ENCODE data around the gene ENTPD2.
A peak's percentile ranks its signal among the peaks of the same experiment; 100 is the strongest.
"Not testable (repeated sequence)": the region's sequence is repeated elsewhere in the genome, so short reads cannot be mapped to it uniquely, and the experiment has no call there.

ENTPD2 gene

GRCh38 chr9:137064027-137064879 is 10.4 kb upstream of the ENTPD2 start:
- no peak for DNase-seq (ENCODE audit: low read depth in 2 of 2)

DNA sequence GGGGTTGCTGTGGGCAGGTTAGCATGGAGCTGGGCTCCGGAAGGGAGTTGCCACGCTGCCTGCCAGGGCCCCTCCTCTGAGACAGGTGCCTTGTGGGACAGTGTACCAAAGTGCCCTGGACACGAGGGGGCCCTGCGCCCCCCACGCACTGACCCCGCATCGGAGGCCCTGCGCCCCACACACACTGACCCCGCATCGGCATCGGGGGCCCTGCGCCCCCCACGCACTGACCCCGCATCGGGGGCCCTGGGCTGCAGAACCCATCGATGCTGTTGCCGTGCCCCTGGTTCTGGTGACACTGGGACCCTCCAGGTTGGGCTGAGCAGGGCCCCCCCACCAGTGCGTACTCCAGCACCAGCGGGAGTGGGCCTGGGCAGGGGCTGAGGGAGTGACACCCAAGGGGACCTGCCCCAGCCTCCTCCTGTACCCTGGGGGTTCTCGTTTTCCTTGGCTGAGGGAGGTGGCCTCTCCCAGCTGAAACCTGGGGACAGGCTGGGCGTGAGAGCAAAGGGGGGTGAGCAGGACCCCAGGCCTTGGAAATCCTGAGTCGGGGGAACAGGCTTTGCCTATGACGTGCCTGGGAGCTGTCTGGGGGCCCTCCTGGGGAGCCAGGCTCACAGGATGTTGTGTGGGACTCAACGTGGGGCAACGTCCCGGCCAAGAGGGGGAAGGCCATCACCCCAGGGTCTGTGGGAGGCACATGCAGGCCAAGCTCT is 9.6 kb upstream of the ENTPD2 start:
- DNase-seq (ENCODE audit: low read depth in 2 of 2): no peak

DNA sequence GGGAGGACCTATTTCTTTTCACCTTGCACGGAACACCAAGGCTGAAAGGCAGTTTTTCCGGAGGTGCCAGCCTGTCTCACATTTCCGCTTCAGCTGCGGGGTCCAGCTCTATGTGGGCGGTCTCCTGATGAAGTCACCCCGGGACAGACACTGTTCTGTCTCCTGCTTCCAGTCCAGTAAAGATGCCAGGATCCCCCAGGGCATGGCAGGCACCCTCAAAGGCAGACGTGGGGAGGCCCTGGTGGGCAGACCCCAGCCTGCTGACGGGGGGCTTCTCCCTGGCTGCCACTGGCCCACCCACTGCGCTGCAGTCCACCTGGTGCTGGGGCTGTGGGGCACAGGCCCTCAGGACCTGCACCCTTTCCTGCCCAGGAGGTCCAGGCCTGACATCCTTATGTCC is 8.9 kb upstream of the ENTPD2 start:
- not testable (repeated sequence) for DNase-seq (ENCODE audit: low read depth in 2 of 2)

DNA sequence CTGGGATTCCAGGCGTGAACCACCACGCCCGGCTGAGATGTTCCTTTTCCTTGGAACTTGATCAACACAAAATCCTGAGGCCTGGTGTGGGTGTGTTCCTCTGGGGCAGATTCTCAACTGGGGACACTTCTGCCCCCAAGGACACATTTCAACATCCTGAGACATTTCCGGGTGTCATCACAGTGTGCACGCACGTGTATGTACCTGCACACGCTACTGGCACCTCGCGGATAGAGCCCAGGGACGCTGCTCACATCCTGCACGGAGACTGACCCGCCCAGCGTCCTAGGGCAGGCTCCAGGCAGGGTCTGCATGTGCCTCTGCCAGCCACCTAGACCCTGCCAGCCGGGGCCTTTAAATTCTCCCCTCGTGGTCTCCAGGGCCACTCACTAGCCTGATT is 8.5 kb upstream of the ENTPD2 start:
- no peak for DNase-seq (ENCODE audit: low read depth in 2 of 2)

GRCh38 chr9:137058521-137059234 is 4.8 kb upstream of the ENTPD2 start:
- no peak for DNase-seq (ENCODE audit: low read depth in 2 of 2)

DNA sequence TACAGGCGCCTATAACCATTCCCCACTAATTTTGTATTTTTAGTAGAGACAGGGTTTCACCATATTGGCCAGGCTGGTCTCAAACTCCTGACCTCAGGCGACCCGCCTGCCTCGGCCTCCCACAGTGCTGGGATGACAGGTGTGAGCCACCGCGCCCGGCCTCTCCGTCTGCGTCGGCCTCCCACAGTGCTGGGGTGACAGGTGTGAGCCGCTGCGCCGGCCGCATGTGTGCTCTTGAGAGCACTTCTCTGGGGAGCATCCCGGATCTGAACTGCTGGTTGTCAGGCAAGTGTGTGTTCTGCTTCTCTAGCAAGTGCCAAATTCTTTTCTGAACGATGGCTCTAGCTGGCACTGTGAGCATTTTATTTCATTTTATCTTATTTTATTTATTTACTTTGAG is 3.7 kb upstream of the ENTPD2 start:
- no peak for DNase-seq (ENCODE audit: low read depth in 2 of 2)

DNA sequence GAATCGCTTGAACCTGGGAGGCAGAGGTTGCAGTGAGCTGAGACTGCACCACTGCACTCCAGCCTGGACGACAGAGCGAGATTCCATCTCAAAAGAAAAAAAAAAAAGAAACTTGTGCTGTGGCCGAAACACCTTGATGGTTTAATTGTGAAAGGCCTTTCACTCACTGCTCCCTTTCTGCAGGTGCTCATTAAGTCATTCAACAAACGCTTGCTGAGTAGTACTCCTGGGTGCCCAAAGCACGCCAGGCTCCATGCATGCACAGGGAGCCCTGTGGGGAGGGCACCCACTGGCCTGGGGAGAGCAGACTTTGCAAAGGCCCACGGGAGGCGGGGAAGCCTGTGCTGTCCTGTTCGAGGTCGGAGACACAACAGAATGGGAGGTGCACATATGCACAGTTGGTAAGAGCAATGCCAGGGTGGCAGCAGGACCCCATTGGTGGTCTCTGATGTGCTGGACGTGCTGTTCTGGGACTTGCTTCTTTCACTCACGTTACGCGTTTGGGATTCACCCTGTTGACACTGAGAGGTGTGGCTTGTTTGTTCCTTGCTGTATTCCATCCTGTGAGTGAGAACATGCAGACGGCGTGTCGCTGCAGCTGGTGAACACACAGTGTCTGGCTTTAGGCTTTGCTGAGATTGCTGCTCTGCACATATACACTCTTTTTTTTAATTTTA is 3.0 kb upstream of the ENTPD2 start:
- DNase-seq (ENCODE audit: low read depth in 2 of 2): no peak

- DNase-seq (ENCODE audit: low read depth in 2 of 2): no peak
These were observed 1.8 kb upstream of the ENTPD2 start for GRCh38 chr9:137055385-137056364.

DNA sequence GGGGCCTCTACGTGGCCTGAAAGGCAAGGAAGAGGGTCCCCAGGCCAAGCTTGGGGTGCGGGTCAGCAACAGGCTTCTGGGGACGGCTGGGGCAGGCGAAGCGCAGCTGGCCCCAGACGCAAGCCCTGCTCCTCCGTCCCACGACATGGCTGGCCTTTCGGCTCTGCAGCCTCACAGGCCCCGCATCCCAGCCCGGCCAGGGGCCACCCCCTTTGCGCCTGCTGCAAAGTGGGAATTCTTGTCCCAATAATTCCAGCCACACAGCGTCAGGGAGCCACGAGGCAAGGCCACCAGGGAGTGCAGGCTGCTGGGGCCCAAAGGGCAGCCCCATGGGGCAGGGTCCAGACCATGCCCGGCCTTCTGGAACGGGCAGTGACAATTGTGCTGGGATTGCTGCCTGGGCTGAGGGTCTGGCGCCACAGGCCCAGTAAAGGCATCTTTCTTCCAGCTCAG is 1.1 kb upstream of the ENTPD2 start:
- DNase-seq (ENCODE audit: low read depth in 2 of 2): no peak

DNA sequence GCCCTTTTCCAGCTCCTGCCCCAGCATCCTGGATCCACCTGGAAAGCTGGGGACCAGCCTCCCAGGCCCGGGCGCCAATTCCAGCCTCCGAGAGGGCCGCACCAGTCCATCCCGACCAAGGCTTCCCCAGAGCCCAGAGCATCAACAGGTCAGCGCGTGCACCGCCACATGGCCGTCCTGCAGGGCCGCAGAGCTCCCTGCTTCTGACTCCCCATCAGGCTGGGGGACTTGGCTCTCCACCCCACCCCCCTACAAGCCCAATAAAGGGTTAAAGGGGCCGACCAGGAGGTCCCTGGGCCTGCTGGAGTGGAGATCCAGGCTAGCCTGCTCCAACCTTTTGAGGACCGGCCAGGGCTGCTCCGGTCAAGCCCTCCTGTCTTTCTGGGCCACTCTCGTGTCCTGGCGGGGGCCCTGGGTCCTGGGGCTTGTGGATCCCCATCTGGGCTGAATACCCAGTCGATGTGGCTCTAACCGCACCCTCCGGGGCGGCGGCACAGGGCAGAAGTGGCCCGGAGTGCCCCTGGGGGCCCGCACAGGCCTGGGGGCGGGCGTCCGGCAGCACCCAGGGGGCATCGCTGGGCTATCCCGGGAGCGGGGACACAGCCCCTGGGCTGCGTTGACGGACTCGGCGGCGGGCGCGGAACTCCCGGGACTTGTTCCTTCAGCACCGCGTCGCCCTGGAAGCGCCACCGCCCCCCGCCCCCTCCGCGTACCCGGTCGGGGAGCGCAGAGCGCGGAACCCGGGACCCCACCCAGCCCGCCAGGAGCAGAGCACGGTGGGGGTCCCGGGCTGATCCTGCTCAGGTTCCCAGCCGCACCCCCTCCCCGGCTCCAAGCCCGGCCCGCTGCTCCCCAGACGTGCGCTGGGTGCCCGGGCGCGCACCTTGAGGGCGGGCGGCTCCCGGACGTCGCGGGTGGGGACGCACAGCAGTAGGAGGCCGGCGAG is 590 bp downstream of the ENTPD2 start:
- DNase-seq (ENCODE audit: low read depth in 2 of 2): no peak

DNA sequence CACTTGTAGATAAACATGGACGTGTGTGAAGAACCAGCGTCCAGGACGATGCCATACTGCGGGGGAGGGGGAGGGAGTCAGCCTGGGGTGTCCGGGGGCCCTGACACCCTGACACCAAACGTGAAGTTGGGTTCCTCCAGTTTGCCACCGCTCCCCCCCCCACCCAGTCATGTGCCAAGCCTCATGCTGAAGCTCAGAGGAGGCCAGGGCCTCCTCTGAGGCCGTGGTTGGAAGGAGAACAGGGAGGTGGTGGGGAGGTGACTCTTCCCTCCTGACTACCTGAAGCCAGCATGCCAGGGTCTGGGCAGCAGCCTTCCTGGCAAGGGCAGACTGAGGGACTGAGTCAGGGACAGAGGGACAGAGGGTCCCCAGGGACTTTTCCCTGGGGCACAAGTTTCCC is 1.6 kb downstream of the ENTPD2 start:
- no peak for DNase-seq (ENCODE audit: low read depth in 2 of 2)

- no peak for DNase-seq (ENCODE audit: low read depth in 2 of 2)
These were observed 2.6 kb downstream of the ENTPD2 start for GRCh38 chr9:137051145-137051724.

DNA sequence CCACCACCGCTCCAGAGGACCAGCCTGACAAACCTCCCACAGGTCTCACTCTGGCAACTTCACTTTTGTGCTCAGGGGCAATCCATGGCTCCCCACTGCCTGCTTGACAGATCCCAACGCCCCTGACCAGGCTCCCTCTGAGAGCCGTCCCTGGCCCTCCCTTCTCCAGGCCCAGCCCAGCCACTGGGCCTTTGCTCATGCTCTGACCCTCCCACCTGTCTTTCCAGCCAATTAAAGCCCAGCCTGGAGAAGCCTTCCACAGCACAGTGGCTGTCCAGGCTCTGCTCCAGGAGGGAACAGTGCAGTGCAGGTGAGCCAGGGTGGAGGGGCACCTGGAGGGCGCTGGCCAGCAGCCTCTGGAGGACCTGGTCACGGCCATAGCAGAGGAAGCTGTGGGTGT is 3.3 kb downstream of the ENTPD2 start:
- DNase-seq (ENCODE audit: low read depth in 2 of 2): no peak

DNA sequence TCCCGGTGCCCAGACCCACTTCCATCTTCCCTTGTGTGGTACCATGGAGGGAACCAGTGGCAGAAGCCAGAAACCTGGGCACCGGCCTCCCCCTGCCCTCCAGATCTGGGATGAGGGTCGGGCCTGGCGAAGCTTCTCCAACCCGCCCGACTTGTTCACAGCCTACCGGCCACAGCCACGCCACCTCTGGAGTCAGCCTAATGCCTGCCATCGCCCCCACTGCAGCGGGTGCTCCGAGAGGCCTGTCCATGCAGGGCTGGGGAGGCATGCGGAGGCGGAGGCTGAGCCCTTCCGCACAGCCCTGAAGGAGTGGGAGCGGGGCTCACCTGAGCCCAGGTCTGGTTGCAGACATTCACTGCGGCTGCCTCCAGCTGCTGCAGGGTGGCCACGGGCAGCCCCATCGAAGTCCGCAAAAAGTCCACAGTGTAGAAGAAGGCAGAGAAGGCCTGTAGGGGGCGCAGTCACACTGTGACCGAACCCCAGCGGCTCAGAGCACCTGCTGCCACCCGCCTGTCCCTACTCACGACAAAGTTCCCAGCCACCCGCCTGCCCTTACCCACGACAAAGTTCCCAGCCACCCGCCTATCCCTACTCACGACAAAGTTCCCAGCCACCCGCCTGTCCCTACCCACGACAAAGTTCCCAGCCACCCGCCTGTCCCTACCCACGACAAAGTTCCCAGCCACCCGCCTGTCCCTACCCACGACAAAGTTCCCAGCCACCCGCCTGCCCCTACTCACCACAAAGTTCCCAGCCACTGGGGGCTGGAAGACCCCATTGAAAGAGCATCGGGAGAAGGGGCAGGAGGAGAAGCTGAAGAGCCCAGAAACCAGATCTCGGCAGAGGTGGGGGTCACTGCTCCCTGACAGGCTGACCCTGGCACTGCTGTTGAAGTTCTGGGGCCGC is 4.1 kb downstream of the ENTPD2 start:
- no peak for DNase-seq (ENCODE audit: low read depth in 2 of 2)

DNA sequence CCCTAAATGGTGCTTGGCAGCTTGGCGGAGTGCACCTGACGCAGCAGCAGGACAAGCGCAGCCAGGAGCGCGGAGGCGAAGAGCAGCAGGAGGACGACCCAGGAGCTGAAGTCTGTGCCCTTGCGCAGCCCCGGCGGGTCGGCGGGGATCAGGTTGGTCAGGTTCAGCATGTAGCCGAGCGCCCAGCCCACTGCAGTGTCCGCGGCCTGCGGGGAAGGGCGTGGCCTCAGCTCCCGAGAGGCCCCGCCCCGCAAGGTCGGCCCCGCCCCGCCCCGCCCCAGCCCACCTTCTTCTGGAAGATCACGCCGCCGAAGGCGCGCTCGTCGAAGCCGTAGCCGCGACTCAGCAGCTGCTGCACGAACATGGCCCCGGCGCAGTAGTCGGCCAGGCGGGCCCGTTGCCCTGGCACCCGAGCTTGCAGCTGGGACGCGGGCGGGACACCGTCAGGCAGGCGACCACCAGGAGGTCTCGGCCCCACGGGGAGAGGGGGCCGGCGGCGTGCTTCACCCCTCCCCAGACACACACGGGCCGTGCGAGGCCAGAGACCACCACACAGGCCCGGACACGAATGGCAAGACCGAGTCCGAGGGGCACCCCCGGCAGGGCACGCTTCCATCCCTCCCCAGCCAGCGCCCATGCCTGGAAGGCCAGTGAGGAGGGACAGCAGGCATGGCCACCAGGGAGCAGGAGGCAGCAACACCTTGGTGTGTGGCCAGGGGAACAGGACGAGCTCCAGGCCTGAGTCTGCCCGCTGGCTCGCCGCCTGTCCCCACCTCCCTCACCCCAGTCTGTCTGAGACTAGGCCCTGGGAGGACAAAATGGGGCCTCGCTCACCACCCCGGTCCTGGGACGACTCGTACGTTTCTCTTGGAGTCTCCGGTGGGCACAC is 5.0 kb downstream of the ENTPD2 start:
- DNase-seq (ENCODE audit: low read depth in 2 of 2): no peak

- peak in 1 of 2 donors; percentile 55 for DNase-seq (ENCODE audit: low read depth in 2 of 2)
These were observed 7.6 kb downstream of the ENTPD2 start, which contains the start of gene NPDC1 for GRCh38 chr9:137046088-137046787. TSS of gene NPDC1 (minus strand) at chr9:137046177. CDS start at chr9:137045989, 188 bp downstream.
